GM21360 (cell line): ENCODE results near the gene NHERF1.

ENCODE experiments used
- ATAC-seq: cut with Tn5 transposase; IDR thresholded peaks from one replicate; pipeline ENCODE4 v1.9.1; 2021; ENCODE audit warnings: mild to moderate bottlenecking, moderate library complexity; ENCODE audit not compliant: unreplicated experiment

The NHERF1 gene

DNA sequence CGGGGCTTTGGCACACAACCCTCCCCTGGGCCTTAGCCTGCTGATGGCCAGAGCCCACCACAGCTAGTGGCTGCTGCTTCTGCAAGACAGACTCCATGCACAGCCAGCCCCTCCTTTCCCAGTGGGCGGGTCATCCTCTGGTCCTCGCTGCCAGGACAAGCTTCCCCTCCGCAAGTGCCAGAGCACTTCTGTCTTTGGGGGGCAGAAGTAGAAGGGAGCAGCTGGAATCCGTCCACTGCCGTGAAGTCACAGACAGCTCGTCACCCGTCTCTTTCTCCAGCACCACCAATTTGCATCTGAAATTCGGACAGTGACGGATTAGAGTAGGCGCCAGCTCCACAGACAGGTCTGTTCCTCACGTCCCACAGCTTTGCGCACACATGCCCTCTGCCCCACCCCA is 59.0 kb downstream of the NHERF1 start:
- no peak for ATAC-seq

DNA sequence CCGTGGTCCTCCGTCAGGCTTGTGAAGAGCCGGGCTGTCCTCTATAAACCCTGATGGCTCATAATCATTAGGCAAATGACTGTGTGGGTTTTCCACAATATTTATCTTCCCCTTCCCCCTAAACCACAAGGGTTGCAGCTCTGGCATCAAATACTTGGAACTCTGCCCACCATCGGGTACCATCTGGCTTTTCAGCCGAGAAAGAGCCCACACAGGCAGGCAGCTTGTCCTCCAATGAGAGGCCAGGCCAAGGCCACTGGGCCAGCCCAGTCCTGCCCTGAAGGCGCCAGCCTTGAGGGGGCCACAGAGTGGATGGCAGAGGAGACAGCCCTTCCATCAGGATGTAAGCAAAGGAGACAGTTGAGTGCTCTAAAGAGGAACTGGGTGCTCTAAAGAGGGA is 59.5 kb downstream of the NHERF1 start:
- no peak for ATAC-seq

DNA sequence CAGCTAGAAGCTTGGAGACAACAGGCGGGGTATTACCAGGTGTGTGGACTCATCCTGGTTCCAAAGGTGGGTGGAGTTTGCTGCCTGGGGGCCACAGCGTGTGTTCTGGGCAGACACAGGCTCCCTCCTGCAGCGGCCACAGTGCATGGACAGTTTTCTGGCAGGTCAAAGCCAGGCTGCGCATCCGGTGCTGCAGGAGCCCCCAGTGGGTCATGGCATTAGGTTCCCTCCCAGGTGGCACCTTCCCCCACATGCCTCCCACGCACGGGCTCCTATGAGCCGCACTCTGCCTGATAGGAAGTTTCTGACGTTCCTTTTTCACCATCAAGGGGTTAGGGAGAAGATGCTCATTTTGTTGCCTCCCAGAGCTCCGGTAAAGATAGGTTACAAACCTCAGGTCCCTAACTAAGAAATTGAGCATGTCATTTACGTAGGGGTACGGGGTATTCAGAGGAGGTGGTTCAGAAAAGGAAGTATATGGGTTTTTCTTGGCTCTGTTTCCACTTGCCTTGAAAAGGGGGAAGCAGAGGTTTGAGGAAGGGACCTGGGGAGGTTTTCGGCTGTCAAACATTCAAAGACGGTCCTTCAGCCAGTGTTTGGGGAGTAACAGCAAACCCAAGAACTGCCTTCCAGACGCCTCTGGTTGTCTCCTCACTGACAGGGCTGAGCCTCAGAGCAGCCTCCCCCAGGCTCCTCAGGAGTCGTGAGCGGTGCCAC is 60.4 kb downstream of the NHERF1 start:
- no peak for ATAC-seq

DNA sequence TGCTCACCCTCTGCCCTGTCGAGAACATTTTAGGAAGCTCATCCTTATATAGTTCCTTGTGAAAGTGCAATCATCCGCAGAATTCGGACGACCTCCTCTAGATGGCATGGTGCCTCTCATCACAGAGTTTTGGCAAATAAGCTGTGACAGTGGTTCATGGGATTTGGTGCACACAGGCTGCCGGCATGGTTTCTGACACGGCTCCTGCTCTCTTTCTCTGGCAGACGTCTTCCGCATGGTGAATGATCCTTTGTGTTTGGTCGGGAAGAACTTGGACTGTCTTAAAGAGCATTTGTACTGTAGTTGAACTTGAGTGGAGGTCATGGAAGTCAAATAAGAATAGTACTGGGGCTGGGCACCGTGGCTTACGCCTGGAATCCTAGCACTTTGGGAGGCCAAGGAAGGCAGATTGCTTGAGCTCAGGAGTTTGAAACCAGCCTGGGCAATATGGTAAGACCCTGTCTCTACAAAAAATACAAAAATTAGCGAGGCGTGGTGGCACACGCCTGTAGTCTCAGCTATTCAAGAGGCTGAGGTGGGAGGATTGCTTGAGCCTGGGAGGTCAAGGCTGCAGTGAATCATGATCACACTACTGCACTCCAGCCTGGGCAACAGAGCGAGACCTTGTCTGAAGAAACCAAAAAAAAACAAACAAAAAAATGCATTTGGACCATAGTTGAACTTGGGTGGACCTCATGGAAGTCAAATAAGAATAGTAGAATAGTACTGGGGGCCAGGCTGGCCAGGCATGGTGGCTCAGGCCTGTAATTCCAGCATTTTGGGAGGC is 62.5 kb downstream of the NHERF1 start:
- no peak for ATAC-seq

DNA sequence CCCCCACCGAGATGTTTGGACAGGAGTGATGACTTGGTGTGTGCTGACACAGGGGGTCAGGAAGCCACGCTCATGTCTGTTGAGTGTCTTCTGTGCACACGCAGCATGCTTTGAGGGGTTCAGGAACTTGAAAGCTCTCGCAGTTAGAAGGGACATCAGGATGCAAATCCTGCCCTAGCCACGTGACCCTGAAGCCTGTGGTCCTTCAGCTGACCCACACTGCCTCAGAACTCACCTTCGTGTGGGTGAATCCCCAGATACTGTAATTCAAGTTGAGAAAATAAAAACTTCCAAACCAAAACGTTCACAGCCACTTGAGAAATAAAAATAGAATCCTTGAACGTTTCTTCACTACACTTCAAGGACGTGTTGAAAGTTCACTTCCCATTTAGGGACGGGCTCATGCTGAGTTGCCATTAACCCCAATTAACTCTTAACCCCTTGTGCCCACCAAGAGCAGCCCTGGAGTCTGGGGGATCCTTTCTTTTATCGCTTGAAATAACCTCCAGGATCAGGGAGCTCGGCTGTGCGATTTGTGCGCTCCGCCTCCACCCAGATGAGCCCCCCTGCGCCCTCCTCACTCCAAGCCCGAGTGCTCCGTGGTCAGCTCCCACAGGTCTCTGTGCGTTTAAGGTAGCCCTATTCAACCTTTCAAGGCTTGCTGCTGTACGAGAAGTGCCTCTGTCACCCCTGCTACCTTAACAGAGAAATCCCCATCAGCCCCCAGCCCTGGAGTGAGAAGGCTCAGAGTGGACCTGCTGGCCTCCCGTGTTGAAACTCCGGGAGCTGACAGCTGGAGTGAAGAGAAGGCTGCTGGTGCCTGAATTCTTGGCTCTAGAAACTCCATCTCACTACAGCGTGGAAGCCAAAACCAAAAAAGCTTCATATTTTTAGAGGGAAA is 63.9 kb downstream of the NHERF1 start:
- no peak for ATAC-seq

DNA sequence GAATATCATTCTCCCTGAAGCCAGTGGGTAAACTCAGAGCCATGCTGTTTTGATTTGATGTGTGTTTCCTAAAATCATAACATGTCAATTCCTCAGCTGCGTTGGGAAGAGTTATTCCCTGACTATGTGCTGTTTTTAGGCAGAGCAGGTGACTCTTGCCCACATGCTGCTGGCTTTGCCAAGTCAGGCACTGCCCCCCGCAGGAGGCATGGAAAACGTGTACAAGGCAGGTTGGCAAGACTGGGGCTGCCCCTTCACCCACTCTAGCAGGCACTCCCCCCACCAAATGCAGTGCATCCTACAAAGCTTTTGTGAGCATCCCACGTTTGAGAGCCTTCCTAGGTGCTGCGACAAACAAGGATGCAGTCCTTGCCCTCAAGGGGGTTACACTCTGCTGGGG is 66.0 kb downstream of the NHERF1 start:
- ATAC-seq, result no peak

DNA sequence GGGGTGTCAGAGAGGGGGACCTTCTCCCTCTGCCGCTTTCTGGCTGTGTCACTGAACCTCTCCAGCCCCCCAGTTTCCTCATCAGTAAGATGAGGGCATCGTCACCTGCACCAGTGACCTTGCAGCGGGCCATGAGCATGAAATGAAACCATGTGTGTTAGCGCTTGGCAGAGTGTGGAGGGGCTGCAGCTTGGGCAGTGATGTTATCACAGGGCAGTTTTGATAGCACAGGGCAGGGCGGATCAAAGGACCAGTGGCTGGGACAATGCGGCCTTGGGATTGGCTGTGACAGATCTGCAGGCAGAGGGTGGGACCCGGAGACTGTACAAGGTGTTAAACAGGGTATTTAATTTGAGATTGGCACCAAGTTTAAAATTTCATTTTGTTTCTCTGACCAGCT is 66.6 kb downstream of the NHERF1 start:
- no peak for ATAC-seq

DNA sequence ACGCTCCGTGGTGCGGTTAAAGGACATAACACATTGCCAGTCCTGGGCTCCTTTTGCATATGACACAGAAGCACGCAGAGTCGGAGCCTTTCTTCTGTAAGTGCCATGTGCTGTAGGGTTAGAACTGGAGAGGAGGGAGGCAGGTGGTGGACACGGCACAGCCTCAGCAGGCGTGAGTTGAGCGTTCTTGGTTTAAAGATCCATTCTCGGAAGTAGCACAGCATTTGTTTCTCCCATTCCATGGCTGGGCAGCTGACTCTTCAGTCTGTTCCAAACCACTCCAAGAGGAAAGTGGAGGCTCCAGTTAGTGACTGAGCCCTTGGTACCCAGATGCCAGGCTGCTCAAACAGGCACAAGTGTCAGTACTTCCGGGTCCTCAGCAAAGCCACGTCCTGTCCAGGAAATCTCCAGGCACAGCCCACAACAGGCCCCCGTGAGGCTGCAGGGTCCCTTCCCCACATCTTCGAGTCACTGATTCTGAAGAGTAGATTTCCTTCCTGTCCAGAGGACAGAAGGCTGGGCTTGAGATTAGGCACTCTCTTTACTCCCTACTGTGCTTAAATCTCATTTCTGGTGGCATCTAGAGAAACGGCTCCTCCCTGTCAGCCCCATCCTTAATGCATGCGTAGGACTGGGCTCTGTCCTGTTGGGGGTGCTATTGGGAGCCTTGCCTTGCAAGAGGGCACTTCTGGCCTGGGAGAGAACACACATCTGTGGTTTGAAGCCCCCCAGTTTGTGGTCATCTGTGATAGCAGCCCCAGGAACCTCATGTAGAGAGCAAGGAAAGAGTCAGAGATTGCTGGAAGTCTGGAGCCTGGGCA is 67.3 kb downstream of the NHERF1 start:
- no peak for ATAC-seq

DNA sequence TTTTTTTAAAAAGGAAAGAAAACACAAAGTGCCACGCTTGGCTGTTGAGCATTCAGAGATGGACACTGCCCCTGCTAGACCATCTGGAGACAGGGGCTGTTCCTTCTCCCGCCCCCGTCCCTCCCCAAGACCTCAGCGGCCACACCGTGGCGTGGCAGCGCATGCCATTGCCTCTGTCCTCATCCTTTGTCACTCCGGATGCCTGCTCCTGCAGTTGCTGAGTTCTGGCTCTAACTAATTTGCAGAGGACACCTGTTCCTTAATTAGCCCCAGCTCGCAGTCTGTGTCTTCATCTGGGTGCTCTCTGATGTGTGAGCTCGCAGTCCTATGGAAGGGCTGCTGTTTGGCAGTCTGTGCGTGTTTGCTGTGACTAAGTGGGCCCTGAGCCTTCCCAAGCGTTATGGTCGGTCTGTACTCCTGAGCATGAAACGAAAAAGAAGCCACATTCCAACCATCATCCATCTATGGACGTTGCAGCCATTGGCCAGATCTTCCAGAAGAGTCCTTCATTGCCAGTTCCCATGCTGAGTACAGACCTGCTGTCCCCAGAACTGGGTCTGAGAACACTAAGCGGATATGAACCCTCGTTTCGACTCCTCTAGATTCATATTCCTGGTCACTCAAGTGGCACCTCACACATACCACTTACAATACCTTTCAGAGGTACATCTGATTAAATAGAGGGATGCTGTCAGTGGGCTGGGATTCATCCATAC is 68.6 kb downstream of the NHERF1 start:
- ATAC-seq, result no peak

DNA sequence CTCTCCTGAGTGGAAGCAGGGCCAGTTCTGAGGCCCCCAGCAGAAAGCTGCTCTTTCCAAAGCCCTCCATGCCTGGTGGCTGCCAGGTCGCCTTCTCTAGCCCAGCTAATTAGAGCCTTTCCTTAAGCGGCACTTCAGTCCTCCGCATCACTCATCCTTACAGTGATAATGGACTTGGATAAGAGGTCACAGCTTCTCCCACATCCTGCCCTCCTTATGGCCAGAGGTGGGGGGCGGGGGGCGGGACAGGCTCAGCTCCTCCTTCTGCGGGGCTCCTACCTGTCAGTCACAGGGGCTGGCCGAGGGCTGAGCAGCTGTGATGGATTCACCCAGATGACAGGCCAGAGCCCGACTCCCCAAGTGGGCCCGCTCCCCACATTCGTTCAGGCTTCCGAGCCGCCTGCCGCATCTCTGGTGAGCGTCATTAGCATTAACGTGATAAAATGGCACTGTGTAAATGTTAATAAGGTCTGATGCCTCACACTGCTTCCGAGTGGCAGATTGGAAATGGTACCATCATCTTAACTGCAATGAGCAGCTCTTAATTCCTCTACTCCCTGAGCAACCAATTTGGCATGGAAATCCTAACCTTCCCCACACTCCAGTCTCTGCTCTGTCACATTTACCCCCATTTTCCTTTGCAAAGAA is 70.0 kb downstream of the NHERF1 start:
- no peak for ATAC-seq
